GM10266 (cell line): Measurements from ENCODE around the gene GTF3A.

Experiments
- DNase-seq: peaks from one replicate; pipeline ENCODE4 v3.0.0; 2012; ENCODE audit errors: extremely low spot score
- TF ChIP-seq, protein P1 (sequence below): IDR thresholded peaks from 2 replicates; pipeline ENCODE4 v1.5.1; 2012; ENCODE audit warnings: mild to moderate bottlenecking, low read depth; ENCODE audit not compliant: control insufficient read depth, insufficient read depth; ENCODE audit errors: missing control alignments

The GTF3A gene

DNA sequence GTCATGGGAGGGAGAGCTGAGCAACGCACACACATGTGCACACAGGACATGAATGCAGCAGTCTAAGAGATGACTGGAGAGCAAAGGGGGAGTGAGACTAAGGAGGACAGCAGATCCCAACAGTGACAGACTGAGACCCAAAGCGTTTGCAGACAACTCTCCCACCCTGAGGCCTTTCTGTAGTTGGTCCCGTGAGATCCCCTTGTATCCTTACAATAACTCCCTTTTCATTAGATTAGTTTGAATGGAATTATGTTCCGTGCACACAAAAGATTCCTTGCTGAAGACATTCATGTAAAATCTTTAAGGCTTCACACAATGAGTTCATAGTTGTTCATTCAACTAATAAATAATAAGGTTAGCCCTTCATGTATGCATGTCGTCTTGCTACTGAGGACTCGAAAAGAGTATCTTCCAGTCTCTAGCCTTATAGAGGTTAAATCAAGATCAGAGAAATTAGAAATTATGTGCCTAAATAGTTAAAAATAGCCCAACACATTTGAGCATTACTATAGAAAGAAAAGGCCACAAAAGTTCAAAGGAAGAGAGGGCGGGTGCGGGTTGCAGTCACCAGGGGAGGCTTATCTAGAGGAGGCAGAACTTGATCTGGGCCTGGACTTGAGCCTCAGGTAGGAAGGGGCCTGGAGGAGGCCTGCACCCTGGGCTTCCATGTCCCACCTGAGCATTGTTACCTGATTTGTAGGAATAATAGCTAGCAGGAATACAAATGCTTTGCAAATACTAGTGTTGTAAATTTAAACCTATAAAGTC, 3.1 kb upstream of the GTF3A start:
- DNase-seq, result no peak
- TF ChIP-seq, protein P1, sequence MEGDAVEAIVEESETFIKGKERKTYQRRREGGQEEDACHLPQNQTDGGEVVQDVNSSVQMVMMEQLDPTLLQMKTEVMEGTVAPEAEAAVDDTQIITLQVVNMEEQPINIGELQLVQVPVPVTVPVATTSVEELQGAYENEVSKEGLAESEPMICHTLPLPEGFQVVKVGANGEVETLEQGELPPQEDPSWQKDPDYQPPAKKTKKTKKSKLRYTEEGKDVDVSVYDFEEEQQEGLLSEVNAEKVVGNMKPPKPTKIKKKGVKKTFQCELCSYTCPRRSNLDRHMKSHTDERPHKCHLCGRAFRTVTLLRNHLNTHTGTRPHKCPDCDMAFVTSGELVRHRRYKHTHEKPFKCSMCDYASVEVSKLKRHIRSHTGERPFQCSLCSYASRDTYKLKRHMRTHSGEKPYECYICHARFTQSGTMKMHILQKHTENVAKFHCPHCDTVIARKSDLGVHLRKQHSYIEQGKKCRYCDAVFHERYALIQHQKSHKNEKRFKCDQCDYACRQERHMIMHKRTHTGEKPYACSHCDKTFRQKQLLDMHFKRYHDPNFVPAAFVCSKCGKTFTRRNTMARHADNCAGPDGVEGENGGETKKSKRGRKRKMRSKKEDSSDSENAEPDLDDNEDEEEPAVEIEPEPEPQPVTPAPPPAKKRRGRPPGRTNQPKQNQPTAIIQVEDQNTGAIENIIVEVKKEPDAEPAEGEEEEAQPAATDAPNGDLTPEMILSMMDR, result no peak

DNA sequence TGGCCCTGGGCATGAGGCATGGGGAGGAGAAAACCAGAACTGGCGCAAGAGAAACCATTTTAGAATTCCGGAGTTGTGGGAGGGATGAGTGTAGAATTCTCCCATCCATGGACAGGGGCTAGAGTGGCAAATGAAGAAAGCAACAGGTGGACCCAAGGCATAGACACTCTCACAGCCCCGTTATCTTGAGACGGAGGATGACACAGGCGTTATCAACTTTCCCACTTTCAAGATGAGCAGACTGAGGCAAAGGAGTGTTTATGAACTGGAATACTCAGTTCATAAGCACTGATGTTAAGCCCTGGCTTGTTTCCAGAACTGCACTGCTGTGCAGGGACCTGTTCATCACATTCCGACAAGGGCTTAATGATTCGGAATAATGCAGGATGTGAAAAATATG, 1.1 kb upstream of the GTF3A start:
- DNase-seq, result no peak
- TF ChIP-seq, protein P1, result no peak

DNA sequence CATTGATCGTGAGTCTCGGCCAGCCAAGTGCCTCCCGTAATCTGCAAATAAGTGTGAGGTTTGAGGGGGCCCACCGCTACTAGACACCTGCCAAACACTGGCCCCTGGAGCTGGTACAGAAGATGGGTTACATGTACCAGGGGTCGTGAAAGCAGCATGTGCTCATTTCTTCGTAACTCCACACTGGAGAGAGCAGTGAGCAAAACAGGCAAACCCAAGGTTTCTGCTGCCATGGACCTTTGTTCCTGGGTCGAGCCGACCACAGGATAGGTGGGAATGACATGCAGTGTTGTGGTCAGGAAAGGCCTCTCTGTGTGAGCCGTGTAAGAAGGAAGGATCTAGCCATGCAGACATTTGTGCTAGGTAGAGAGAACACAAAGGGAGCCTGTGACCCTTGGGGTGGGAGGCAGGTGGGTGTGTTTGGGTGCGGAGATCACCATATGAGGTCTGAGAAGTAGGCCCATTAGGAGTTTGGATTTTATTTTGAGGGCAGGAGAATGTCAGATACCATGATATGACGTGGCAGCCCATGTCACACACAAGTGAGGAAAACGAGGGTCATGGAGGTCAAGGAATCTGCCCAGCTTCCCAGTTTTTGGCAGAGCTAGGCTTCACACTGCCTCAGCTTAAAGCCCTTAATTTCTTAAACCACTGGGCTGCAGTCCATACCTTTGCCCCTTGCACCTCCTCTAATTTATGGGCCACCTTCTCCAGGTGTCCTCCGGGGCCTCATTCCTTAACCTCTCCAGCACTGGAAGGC, 919 bp downstream of the GTF3A start:
- TF ChIP-seq, protein P1, result no peak
- DNase-seq, result no peak

DNA sequence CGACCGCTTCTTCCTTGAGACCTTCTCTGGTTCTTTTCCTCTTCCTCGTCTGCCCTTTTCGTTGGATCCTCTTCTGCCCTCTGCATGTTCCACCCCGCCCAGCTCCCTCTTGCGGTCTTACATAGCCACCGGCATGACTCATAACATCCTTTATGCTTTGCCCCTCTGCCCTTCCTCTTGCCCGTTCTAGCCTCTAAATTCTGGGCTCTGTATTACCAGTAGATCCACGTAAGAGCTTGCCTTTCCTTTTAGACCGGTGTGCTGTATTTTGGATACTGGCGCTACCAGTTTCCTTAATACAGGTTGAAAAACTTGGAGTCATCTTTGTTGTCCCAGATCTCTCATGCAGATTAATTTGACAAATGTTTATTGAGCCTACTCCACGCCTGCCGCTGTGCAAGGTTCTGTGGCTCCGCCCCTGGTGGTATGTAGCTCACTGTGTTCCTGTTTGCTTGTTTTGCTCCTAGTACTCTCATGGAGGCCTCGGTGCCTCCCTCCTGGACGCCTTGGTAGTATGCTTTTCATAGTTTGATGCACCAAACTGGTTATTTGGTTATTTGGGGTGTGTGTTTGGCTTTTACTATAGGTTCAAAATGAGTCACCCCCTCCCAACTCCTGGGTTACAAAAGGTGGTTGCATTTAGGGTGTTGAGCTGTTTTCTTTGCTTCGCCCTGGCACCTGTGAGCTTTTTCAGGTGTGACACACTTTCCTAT, 1.7 kb downstream of the GTF3A start:
- TF ChIP-seq, protein P1, result peak; percentile 47
- DNase-seq, result peak; percentile 58

DNA sequence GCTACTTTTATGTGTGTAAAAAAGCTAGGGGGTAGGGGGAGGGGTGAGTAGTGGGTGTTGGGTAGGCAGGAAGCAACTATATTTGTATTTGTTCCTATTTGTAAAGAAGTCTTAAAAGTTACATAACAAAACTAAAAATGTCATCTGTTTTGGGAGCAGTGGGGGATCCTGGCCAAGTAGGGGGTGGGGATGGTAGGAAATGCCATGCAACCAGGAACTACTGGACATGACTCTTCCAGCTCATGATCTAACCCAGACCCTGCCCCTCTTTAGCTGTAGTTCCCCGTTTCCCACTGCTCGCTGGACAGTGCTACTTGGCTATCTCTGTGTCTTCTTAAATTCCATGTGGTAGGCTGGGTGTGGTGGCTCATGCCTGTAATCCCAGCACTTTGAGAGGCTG, 3.2 kb downstream of the GTF3A start:
- TF ChIP-seq, protein P1, result no peak
- no peak for DNase-seq

DNA sequence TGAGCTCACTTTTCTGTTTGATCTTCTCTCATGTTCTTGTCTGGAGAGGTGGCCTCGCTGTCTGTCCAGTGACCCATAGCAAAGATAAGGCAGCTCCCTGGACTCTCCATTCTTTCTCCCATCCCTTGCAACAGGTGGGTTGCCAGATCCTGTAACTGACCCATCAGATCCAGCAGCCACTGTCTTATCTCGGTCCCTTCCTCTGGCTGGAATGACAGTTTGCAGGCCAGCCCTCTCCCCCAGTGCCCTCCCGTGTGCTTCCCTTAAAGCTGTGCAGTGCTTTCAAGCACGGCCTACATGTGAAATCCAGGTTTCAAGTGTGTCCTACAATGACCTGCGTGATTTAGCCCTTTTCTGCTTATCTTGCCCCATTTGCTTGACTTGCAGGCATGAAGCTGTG, 3.7 kb downstream of the GTF3A start:
- DNase-seq, result no peak
- TF ChIP-seq, protein P1, result no peak
